HEK293 (cell line): ENCODE measurements around the gene BEST3.

Source experiments
- MYNN ChIP-seq: fragments of 450-650 bp; formaldehyde crosslinking; IDR thresholded peaks from 2 replicates; pipeline ENCODE4 v1.5.1; 2016; ENCODE audit warnings: missing biosample characterization, missing genetic modification characterization, borderline replicate concordance
- ZNF114 ChIP-seq: fragments of 450-650 bp; formaldehyde crosslinking; IDR thresholded peaks from 2 replicates; pipeline ENCODE4 v1.5.0; 2017; ENCODE audit warnings: missing biosample characterization, missing genetic modification characterization
- ZNF223 ChIP-seq: fragments of 450-650 bp; formaldehyde crosslinking; IDR thresholded peaks from 2 replicates; pipeline ENCODE4 v1.5.1; 2016; ENCODE audit warnings: missing biosample characterization, missing genetic modification characterization
- ZNF274 ChIP-seq, 2 experiments: fragments of 200-500 bp in 1 of 2; fragments of 450-650 bp in 1 of 2; sonication (Bioruptor generic) in 1 of 2; formaldehyde crosslinking in 1 of 2; IDR thresholded peaks; 2 replicates each; pipeline versions ENCODE4 v1.5.1 to v1.6.1; 2014 to 2016; ENCODE audit warnings: borderline replicate concordance in 1 of 2, inconsistent platforms in 1 of 2, low read length in 1 of 2, missing biosample characterization in 1 of 2, missing genetic modification characterization in 1 of 2
- ZNF776 ChIP-seq: fragments of 450-650 bp; formaldehyde crosslinking; IDR thresholded peaks from 2 replicates; pipeline ENCODE4 v1.5.0; 2017; ENCODE audit warnings: missing biosample characterization, missing genetic modification characterization, borderline replicate concordance
- TF ChIP-seq, protein P1 (sequence below): fragments of 450-650 bp; formaldehyde crosslinking; IDR thresholded peaks from 2 replicates; pipeline ENCODE4 v1.5.1; 2016; ENCODE audit warnings: missing biosample characterization, missing genetic modification characterization

DNA sequence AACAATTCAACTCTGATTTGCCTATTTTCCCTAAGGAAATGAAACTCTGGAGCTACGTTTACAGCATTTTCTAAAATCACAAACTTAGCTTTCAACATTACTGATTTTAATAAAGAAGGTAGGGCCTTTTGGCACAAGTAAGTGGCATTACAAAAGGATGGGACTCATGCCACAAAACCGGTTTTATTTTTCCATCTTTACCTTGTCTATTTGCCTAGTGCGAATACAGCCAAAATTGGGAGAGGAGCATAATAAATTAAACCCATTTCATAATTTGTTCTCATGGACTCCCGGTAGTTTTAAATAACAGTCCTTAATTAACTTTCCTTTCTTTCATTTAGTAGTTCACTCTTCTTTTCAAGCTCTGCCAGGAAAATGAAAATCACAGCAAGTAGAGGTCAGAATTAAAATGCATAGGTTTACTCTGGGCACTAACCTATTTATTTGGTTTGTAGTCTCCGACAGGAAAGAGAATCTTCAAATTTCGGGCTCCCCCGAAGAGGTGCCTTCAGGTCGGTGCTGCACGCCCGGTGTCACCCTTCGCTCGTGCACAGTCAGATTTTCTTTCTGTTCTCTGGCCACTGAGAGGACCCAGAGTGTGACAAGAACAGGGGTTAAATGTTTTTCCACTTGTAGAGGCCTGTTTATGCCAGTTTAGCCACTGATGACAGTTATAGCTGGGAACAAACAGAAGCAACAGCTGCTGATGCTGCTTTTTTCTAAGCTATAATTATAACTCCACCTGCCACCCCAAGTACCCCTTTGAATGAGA is at the start of gene BEST3:
- TF ChIP-seq MYNN (tag by site-specific recombination) (no peak), ZNF223 (no peak), ZNF274 (IDR thresholded peaks at IDR 0.05; ENCODE audit: low read length) (no peak), ZNF274 (tag by site-specific recombination; IDR thresholded peaks at IDR 0.05; ENCODE audit: borderline replicate concordance) (no peak), ZNF776 (tag by site-specific recombination) (no peak), ZNF114 (tag by site-specific recombination) (no peak)
- TF ChIP-seq, protein P1, sequence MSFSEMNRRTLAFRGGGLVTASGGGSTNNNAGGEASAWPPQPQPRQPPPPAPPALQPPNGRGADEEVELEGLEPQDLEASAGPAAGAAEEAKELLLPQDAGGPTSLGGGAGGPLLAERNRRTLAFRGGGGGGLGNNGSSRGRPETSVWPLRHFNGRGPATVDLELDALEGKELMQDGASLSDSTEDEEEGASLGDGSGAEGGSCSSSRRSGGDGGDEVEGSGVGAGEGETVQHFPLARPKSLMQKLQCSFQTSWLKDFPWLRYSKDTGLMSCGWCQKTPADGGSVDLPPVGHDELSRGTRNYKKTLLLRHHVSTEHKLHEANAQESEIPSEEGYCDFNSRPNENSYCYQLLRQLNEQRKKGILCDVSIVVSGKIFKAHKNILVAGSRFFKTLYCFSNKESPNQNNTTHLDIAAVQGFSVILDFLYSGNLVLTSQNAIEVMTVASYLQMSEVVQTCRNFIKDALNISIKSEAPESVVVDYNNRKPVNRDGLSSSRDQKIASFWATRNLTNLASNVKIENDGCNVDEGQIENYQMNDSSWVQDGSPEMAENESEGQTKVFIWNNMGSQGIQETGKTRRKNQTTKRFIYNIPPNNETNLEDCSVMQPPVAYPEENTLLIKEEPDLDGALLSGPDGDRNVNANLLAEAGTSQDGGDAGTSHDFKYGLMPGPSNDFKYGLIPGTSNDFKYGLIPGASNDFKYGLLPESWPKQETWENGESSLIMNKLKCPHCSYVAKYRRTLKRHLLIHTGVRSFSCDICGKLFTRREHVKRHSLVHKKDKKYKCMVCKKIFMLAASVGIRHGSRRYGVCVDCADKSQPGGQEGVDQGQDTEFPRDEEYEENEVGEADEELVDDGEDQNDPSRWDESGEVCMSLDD (tag by site-specific recombination): no peak
